Chondrocyte (in vitro differentiated cells): ENCODE results near the gene DHH. TPM values are rescaled to one million over a fixed set of nuclear protein-coding genes. Genes with fewer than 3 reads are reported as not detected.

Experiments used
- DNase-seq: peaks from one replicate; pipeline ENCODE4 v3.0.0; 2021; ENCODE audit warnings: mixed read lengths, low spot score
- H3K27ac Mint-ChIP-seq: one replicate; pipeline ENCODE4 v1.8.0; 2021; ENCODE audit warnings: mild to moderate bottlenecking, moderate library complexity, mixed read lengths; ENCODE audit not compliant: unreplicated experiment
- H3K27me3 Mint-ChIP-seq: 2 replicates; pipeline ENCODE4 v1.8.0; 2021; ENCODE audit warnings: low read depth, mixed read lengths
- H3K36me3 Mint-ChIP-seq: 2 replicates; pipeline ENCODE4 v1.8.0; 2021; ENCODE audit warnings: low read depth, mixed read lengths
- H3K4me1 Mint-ChIP-seq: 2 replicates; pipeline ENCODE4 v1.8.0; 2021; ENCODE audit warnings: low read depth, mild to moderate bottlenecking, mixed read lengths
- H3K4me3 Mint-ChIP-seq: one replicate; pipeline ENCODE4 v1.8.0; 2021; ENCODE audit warnings: mild to moderate bottlenecking, moderate library complexity, mixed read lengths; ENCODE audit not compliant: unreplicated experiment
- H3K9me3 Mint-ChIP-seq: 2 replicates; pipeline ENCODE4 v1.8.0; 2021; ENCODE audit warnings: low read depth, mixed read lengths
- CTCF ChIP-seq: fragments of 200-600 bp; sonication (generic); IDR thresholded peaks from 2 replicates; pipeline ENCODE4 v1.5.0; 2021; ENCODE audit warnings: antibody characterized with exemption, mild to moderate bottlenecking, moderate library complexity
- total RNA-seq: library from RNA; stranded (reverse); gene quantifications from 3 replicates; pipeline ENCODE4 v1.2.1, GENCODE V29; 2021

The DHH gene
- total RNA-seq, 1 donor from 2014 or later: not detected

GRCh38 chr12:49091056-49091835, 3.4 kb downstream of the DHH start:
- Mint-ChIP-seq H3K4me3 (no peak overlapping the region), H3K4me1 (peaks cover 35% of the 10 kb centered on the region), H3K36me3 (peaks cover 3% of the 10 kb centered on the region), H3K27me3 (peaks cover 28% of the 10 kb centered on the region), H3K27ac (no peak overlapping the region), H3K9me3 (no peaks in the 10 kb centered on the region)
- no peak for TF ChIP-seq CTCF
- DNase-seq: peak; percentile 44

GRCh38 chr12:49089821-49090773, 4.5 kb downstream of the DHH start:
- H3K4me3 Mint-ChIP-seq: peak overlapping the region; percentile 58
- H3K4me1 Mint-ChIP-seq: peaks cover 34% of the 10 kb centered on the region
- peak overlapping the region; percentile 51 for H3K27ac Mint-ChIP-seq
- no peaks in the 10 kb centered on the region for H3K36me3 Mint-ChIP-seq
- H3K9me3 Mint-ChIP-seq: no peaks in the 10 kb centered on the region
- peaks cover 26% of the 10 kb centered on the region for H3K27me3 Mint-ChIP-seq
- no peak for DNase-seq
- TF ChIP-seq CTCF: peak; percentile 65

GRCh38 chr12:49088932-49089330, 5.7 kb downstream of the DHH start:
- H3K9me3 Mint-ChIP-seq: no peaks in the 10 kb centered on the region
- H3K36me3 Mint-ChIP-seq: no peaks in the 10 kb centered on the region
- no peak for TF ChIP-seq CTCF
- peaks cover 30% of the 10 kb centered on the region for H3K4me1 Mint-ChIP-seq
- no peak overlapping the region for H3K4me3 Mint-ChIP-seq
- H3K27me3 Mint-ChIP-seq: peaks cover 21% of the 10 kb centered on the region
- DNase-seq: no peak
- no peak overlapping the region for H3K27ac Mint-ChIP-seq

GRCh38 chr12:49088150-49088931, 6.3 kb downstream of the DHH start:
- Mint-ChIP-seq H3K4me1 (peaks cover 26% of the 10 kb centered on the region), H3K36me3 (no peaks in the 10 kb centered on the region), H3K27ac (no peak overlapping the region), H3K27me3 (peaks cover 15% of the 10 kb centered on the region), H3K9me3 (no peaks in the 10 kb centered on the region), H3K4me3 (peak overlapping the region; percentile 25)
- TF ChIP-seq CTCF: peak; percentile 91
- DNase-seq: no peak
